ENCODE measurements around the gene DCLK1. TPM values are rescaled to one million over a fixed set of nuclear protein-coding genes. Genes with fewer than 3 reads are reported as not detected.

Gene DCLK1
- not detected for total RNA-seq

DNA sequence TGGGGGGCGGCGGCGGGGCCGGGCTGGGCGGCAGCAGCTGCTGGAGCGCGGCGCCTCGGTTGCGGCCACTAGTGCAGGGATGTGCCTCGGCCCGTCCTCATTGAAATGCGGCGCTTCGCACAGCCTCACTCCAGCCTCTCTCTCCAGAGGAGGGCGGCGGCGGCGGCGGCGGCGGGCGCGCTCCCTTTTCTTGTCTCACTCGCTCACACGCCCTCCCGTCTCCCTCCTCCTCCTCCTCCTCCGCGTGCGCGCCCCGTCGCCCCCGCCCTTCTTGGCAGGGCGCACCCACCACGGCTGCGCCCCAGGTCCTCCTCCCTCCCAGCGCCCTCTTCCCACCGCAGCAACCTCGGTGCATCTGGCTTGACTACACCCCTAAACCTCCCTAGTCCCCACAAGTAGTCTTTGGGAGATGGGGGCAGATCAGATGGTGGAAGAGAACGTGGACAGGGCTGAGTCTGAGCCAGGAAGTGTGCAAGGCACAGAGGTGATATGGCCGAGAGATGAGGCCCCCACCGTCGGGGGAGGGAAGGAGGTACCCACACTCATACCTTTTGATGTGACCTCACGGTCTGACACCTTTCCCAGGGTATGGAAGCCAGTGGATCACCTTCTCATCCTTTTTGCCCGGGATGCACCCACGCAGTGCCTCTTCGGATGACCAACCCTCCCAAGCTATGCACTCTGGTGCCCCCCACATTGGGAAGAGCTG is at the start of gene DCLK1:
TSS of gene DCLK1 (minus strand) at position 161 of the 709 bp plus-strand sequence.
- ChIA-PET CTCF (no interaction called here), POLR2A (interaction anchor here (0.6 kb wide), 1 partner anchor 29 kb away, joined by 4 read pairs; no protein-coding TSS in a partner anchor)

DNA sequence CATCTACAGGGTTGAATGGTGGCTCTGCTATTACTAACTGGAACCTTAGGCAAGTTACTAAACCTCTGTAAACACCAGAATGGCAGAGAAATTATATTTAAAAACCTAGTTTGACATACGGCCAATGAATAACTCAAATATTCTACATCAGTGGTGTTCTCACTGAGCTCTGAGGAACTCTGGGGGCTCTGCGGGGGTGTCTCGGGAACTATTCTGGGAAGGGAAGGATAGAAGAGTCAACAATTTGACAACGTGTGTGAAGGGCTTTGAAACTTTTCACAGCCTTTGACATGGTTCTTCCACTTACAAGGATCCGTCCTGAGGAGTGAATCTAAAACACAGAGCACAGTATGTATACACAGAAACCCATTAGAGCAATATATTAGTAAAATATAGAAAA is 44.4 kb upstream of the DCLK1 start:
- POLR2A ChIA-PET = interaction anchor here (0.6 kb wide), 1 partner anchor 634 kb away, joined by 6 read pairs; no protein-coding TSS in a partner anchor
- CTCF ChIA-PET = no interaction called here

DNA sequence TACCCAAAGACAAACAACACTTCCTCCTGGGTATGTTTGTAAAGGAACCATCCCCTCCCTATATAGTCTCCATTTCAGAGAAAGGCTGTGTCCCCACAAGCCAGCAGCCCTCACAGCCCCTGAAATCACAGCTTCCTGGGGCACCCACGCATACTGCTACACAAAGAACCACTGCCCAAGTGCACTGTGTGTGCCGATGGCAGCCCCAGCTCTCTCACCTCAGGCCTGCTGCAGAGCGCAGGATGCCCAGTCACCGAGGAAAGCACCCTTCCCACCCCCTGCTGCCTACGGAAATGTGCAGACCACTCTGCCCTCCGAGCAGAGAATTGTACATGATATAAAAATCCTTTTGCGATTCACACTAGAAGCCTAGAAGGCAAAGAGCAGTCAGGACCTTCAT is 43.7 kb upstream of the DCLK1 start:
- CTCF ChIA-PET = no interaction called here
- POLR2A ChIA-PET = interaction anchor here (0.6 kb wide), 1 partner anchor 635 kb away, joined by 6 read pairs; no protein-coding TSS in a partner anchor

DNA sequence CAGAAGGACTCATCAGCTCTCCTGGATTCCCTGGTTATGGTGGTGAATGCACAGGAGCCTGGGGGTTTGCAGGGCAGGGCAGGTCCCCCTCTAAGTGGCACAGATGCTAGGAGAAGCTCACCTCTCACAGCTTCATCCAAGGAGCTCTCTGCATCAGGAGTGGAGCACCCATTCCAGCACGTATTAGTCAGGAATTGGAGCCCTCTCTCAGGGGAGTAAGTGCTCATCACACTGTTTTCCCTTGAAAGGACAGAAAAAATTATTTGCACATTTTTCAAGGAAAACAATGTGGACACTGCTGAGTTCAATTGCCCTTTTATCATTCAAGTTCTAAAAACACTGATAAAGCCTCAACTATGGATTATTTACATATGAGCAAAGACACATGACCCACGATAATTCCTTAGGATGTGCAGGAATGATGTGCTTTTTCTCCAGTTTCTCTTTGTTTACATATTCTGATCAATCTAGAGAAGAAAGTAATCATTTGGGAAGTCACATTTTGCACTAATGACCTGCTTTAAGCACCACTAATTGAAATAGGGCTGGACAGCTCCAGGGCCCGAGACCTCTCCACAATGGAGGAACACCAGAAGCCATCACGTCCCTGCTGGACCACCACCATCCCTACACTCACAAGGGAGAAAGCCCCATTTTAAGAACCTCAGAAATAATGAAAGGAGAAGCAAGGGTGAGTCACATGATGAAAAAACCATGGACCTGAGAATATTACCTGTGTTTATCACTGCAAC is 42.6 kb upstream of the DCLK1 start:
- ChIA-PET POLR2A (no interaction called here), CTCF (no interaction called here)

DNA sequence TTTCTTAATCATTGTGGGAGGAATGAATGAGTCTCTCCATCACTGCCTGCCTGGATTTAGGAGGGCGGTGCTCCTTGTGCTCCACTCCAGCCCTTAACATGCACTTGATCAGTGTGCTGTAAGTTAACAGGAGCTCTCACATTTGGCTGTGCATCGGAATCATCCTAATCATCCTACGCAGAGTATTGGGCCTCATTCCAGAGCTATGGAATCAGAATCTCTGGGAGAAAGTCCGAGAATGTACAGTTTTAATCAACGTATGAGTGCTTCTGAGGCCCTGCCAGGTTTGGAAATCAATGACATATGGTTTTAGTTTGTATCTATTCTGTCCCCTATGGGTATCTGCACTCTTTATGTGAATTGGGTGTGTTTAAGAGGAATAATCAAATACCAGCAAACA is 34.9 kb upstream of the DCLK1 start:
- CTCF ChIA-PET = no interaction called here
- POLR2A ChIA-PET = no interaction called here

DNA sequence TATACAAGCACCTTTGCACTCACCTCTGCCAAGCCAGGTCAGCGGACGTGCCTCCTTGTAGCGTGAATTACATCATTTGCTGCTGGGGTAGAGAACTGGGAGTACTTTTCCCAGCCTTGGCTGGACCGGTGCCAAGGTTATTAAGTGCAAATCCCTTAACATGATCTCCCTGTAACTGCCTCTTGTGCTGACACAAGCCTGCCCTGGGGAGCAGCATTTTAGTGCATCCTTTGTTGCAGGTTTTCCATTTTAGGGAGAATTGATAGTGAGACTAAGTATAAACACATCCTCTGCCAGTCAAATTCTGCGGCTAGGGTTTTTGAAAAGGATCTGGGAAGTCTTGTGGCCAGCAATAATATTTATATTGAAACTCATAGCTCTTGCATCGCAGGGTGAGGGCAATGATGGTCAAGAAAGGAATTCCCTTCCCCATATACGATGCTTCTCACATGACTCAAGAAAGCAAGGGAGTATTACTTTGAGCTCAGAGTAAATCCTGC is 32.7 kb upstream of the DCLK1 start:
- ChIA-PET CTCF (no interaction called here), POLR2A (no interaction called here)

DNA sequence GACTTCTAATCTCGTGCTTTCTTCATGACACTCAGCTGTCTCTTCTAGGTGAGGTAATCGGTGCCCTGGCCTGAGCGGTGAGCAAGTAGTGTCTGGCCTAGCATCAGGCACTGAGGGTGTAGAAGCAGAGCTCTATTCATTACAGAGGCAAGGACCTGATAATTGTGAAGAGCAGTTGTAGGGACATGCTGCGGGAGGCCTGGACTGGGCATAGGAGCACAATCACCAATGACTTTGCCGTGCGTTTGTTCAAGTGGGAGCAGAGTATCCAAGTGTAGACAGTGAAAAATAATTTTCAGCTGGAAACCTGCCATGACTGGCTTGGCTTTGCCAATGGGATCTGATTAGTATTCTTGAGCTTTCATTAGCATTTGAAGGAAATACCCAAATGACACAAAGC is 32.1 kb upstream of the DCLK1 start:
- POLR2A ChIA-PET = no interaction called here
- CTCF ChIA-PET = no interaction called here

DNA sequence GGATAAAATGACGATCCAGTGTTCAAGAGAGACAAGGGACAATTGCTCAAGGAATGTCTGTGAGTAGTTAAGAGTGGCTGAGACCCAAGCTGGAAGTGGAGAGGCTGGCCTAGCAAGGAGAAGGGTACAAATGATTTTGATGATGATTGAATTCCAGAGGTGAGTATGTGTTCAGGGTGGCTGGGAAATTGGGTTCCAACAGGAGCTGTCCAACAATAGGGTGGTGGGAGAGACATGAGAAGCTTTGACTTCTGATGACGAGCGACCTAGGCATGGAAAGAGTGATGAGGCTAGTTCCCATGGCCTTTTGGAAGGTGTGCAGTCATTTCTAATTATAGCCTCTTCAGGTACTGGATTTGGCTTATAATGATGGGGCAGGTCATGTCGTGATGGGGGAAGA is 29.1 kb upstream of the DCLK1 start:
- POLR2A ChIA-PET = no interaction called here
- CTCF ChIA-PET = no interaction called here

DNA sequence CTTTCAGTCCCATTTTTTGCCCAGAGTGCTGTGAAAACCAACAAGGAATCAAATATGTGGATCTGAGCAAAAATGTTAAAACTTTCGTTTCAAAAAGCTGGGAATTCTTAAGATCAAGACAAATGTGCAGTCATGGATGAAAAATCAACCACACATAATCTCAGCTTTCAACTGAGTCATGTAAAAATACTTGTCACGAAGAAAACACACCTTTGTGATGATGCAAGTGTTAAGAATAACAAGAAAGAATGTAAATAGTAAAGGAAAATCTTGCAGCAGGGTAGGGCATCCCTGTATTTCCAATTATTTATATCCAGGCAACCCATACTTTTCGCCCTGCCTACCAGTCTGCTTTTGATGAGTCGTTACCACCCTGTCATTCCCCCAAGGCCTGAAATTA is 27.4 kb upstream of the DCLK1 start:
- ChIA-PET CTCF (no interaction called here), POLR2A (no interaction called here)

DNA sequence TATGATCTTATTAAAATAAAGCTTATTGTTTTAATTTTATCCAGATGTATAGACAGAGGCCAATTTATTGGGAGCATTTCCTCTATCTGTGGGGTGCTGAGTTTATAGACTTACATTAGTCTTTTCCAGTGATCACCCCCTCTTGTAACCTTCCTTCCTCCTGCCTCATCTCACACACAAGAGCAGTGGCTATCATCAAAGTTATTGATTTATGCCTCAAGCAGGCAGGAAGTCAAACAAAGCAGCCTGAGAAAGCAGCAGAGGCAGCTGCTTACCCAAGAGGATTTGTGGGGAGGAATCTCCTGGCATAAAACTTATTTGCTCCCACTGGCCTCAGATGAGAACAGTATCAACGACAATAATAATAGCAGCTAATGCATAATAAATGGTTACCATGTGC is 26.3 kb upstream of the DCLK1 start:
- ChIA-PET POLR2A (no interaction called here), CTCF (interaction anchor here (0.7 kb wide), 1 partner anchor 851 kb away, joined by 3 read pairs; no protein-coding TSS in a partner anchor)

DNA sequence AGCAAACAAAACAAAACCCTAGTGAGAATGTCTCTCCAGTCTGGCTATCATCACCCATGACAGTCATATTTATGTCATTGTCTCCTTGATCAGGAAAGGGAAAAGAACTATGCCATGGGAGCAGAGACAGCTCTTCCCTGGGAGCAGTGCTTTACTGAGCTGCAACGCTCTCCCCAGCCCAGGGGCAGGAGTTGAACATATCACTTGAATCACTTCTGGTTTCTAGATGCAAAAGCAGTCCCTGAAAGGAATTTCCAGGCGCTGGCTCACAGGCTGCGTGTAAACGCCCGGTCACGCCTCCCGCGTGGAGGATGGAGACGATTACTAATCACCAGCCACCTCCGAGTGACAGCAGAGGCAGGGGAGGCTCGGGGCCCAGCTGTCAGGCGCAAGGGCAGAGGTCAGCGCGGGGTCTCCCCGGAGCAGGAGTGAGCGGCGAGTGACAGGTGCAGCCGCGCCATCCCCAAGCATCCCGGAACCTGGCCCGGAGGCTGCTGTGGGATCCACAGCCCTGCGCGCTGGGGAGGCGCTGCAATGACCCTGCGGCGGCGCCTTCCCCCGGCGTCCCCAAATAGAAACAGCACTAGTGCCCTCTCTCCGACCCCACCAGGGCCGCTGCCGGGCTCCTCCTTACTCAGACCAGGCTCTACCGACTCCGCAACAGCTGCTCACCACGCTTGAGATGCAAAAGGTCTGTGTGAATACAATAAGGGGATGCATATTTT is 23.5 kb upstream of the DCLK1 start:
- CTCF ChIA-PET = no interaction called here
- POLR2A ChIA-PET = no interaction called here

DNA sequence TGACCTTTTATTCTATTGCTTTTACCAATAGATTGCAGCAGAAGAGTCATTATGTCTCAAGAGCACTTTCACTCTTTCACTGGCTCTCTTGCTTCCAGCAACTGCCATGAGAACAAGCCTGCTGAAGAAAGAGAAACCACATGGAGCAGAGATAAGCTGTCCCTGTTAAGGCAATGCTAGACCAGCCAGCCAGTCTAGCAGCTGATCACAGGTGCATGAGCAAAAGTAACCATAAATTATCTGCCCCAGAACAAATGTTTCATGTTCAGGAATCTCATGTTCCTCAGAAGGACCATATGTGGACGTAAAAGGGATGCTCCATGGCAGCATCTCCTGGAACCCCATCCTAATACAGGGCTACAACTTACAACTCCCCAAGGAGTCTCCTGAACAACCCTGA is 20.4 kb upstream of the DCLK1 start:
- CTCF ChIA-PET = no interaction called here
- POLR2A ChIA-PET = no interaction called here

DNA sequence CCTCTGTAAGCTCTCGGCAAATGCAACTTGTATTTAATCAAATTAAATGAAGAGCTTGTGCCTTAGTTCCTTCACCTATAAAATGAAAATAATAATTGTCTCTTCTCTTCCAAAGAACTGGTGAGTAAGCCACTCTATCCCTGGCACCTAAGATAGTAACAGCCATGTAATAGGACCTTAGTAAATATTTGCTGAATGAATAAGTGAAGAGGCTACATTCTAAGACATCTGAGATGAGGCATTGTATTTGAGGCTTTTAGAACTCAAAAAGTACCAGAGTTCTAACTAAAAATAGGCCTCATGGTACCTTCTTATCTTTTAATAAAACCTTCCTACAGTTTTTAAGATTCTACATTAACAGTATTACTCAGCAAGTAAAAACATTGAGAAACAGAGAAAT is 17.3 kb upstream of the DCLK1 start:
- CTCF ChIA-PET = no interaction called here
- POLR2A ChIA-PET = no interaction called here

DNA sequence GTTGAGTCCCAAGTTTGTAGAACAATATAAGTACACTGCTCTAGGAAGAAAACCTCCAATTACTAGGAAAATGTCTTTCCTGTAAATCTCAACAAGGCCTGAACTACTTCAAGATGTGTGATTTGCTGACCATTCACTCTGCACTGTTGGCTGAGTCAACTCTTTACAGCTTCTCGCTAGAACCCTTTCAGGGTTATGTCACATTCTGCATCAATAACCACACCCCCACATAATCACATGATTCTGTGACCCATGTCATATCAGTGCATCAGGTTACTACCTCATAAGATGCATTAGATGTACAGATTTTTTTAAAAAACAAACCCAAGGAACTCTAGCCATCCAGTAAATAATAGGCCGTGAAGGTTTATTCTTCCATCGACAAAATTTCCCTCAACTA is 16.1 kb upstream of the DCLK1 start:
- ChIA-PET CTCF (no interaction called here), POLR2A (no interaction called here)

DNA sequence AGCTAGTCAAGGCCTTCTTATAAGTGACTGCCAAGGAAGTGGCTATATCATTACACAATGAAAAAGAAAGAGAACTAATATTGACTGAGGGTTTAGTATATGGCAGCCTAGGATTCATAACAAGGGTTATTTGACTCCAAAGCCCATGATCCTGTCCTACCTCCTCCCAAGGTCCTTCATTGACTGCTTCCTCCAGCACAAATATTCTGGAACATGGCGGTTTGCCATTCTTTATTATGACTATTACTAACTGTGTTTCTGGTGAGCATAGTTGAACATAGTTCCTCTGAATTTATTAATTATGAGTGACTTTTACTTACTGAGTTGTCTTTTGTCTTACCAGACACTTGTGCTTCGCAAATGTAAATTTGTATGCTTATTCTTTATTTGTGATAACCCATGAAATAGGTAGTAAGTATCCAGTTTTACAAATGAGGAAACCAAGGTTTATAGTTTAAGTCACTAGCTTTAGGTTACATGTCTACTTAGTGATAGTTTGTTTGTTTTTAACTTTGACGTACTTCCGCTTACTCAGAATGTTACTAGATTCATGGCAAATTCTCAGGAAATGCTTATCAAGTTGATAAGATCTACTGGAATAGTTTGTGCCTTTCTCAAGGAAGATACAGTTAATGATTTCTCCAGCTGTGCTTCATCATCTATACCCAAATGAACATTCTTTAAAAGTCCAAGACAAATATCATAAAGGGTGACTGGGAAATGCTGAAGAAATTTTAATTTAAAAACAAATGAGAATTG is 15.5 kb upstream of the DCLK1 start:
- CTCF ChIA-PET = no interaction called here
- POLR2A ChIA-PET = no interaction called here

DNA sequence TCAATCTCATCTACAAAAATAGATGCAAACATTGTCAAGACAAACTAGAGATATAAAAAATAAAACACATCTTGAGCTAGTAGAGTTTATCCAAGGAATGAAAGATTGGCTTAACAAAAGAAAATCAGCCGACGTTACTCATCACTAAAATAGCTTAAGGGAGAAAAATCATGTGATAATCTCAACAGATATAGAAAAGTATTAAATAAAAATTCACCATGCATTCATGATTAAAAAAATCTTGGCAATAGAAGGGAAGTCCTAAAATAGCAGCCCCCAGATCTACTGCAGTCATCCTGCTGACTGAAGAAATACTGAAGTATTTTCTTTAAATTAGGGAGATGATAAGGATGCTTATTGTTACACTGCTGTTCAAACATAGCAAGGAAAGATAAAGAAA is 12.6 kb upstream of the DCLK1 start:
- CTCF ChIA-PET = no interaction called here
- POLR2A ChIA-PET = no interaction called here

DNA sequence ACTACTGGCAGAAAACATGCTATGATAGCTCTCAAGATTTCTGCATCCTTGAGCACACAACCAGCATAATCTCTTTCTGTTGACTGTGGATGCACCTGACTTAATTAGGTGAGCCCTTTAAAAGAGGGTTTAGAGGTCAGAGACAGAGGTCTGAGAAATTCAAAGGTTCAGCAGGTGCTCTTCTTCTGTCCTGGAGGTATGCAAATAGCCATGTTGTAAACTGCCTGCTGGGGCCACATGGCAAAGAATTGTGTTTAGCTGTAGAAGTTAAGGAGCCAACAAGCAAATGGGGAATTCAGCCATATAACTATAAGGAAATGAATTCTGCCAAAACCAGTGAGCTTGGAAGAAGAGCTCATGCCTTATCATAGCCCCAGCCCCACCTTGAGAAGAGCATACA is 11.6 kb upstream of the DCLK1 start:
- POLR2A ChIA-PET = no interaction called here

DNA sequence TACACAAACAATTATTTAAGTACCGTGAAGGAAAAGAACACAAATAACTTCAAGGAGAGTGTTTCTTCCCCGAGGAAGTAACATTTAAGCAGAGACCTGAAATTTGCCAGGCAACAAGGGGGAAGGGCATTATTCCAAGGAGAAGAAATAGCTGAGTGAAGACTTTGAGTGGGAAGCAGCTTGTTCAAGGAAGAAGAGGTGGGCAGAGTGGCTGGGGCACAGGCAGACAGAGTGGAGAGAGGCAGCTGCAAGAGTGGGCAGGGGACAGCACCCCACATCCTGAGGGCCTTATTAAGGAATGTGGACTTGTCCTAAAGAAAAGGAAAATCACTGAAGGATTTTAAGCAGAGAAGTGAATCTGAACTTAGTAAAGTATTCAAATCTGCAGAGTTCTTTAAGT is 4.7 kb upstream of the DCLK1 start:
- CTCF ChIA-PET = no interaction called here
- POLR2A ChIA-PET = no interaction called here

More for the DNA sequence above, 11.6 kb upstream of the DCLK1 start:
- CTCF ChIA-PET = no interaction called here

DNA sequence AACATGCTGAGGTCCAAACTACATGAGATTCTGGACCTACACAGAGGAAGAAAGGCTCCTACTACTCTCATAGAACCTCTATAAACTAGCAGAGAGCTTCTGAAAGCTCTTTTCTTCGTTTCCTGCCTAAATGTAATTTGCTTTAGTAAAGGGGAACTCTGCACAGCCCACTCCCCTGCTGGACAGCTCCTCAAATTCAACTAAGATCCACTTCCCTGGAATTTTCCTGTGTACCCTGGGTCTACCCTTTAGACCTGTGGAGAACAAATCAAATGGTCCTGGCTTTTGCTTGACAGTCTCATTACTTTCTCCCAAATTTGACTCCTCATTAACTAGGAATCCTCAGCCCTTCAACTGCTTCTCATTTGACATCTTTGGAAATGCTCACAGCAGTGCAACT is 3.5 kb upstream of the DCLK1 start:
- POLR2A ChIA-PET = no interaction called here

DNA sequence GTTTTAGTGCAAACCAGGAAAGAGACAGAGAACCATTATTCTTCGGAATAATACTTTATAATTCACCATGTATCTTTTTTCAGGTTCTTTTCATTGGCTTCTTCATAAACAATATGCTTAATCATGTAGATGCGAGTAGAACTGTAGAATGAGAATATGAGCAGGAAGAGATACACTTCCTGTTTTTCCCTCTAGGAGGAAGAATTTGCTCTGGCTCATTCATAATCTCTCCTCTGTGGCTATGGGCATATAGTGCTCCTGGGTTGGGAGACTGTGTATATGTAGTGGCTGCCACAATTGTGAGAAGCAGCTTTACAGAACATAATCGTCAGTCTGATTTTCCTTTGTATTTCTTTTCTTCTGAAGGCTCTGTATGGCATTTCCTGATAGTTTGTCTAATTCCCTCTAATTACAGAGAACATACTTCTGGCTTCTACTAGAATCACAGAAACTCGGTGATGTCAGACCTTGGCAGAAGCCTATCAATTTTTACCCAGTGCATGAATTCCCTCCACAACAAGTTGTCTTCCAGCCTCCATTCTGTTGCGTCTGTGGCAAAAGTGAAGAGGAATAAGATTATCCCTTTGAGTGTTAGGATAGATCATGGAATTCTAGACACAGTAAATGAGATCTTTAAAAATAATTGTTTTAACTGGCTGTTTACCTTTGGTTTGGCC is 2.9 kb upstream of the DCLK1 start:
- POLR2A ChIA-PET = no interaction called here
- CTCF ChIA-PET = no interaction called here

More for the DNA sequence above, 3.5 kb upstream of the DCLK1 start:
- CTCF ChIA-PET = no interaction called here
